Activated naive CD8-positive, alpha-beta T cell (primary cell): ENCODE data around the gene ADIPOR2.

ENCODE experiments used
- H3K27ac Mint-ChIP-seq: one replicate; pipeline ENCODE4 v1.8.0; 2021; ENCODE audit warnings: mixed read lengths
- H3K27me3 Mint-ChIP-seq: one replicate; pipeline ENCODE4 v1.8.0; 2021; ENCODE audit warnings: mixed read lengths
- H3K36me3 Mint-ChIP-seq: one replicate; pipeline ENCODE4 v1.8.0; 2021; ENCODE audit warnings: mixed read lengths
- H3K4me1 Mint-ChIP-seq: one replicate; pipeline ENCODE4 v1.8.0; 2021; ENCODE audit warnings: low read depth, mixed read lengths
- H3K4me3 Mint-ChIP-seq: one replicate; pipeline ENCODE4 v1.8.0; 2021; ENCODE audit warnings: mild to moderate bottlenecking, mixed read lengths
- H3K9me3 Mint-ChIP-seq: one replicate; pipeline ENCODE4 v1.8.0; 2021; ENCODE audit warnings: low read depth, mixed read lengths

The ADIPOR2 gene

GRCh38 chr12:1690578-1691122 is at the start of gene ADIPOR2:
Gene ADIPOR2 (plus strand): TSS chr12:1691070. CDS start chr12:1754344, 63,274 bp downstream.
- no peaks in the 10 kb centered on the region for H3K27me3 Mint-ChIP-seq
- H3K36me3 Mint-ChIP-seq: no peaks in the 10 kb centered on the region
- peaks cover 39% of the 10 kb centered on the region for H3K4me1 Mint-ChIP-seq
- H3K9me3 Mint-ChIP-seq: no peaks in the 10 kb centered on the region
- peak within 1 kb of the TSS; percentile 96 for H3K27ac Mint-ChIP-seq
- peak within 1 kb of the TSS; percentile 99 for H3K4me3 Mint-ChIP-seq

- H3K4me3 Mint-ChIP-seq: no peak overlapping the region
- no peaks in the 10 kb centered on the region for H3K4me1 Mint-ChIP-seq
- peaks cover 4% of the 10 kb centered on the region for H3K27me3 Mint-ChIP-seq
- no peaks in the 10 kb centered on the region for H3K9me3 Mint-ChIP-seq
- H3K27ac Mint-ChIP-seq: no peak overlapping the region
- H3K36me3 Mint-ChIP-seq: no peaks in the 10 kb centered on the region
These were observed 48.4 kb upstream of the ADIPOR2 start for GRCh38 chr12:1642513-1642912.

- Mint-ChIP-seq H3K4me3 (no peak overlapping the region), H3K27me3 (peaks cover 4% of the 10 kb centered on the region), H3K4me1 (no peaks in the 10 kb centered on the region), H3K9me3 (no peaks in the 10 kb centered on the region), H3K27ac (no peak overlapping the region), H3K36me3 (no peaks in the 10 kb centered on the region)
These were observed 47.8 kb upstream of the ADIPOR2 start for GRCh38 chr12:1643043-1643442.

- H3K4me1 Mint-ChIP-seq: no peaks in the 10 kb centered on the region
- peaks cover 4% of the 10 kb centered on the region for H3K27me3 Mint-ChIP-seq
- no peaks in the 10 kb centered on the region for H3K9me3 Mint-ChIP-seq
- H3K27ac Mint-ChIP-seq: no peak overlapping the region
- no peaks in the 10 kb centered on the region for H3K36me3 Mint-ChIP-seq
- no peak overlapping the region for H3K4me3 Mint-ChIP-seq
These were observed 46.9 kb upstream of the ADIPOR2 start for GRCh38 chr12:1643905-1644533.

- H3K27ac Mint-ChIP-seq: no peak overlapping the region
- H3K27me3 Mint-ChIP-seq: peaks cover 6% of the 10 kb centered on the region
- no peaks in the 10 kb centered on the region for H3K4me1 Mint-ChIP-seq
- H3K9me3 Mint-ChIP-seq: no peaks in the 10 kb centered on the region
- H3K36me3 Mint-ChIP-seq: no peaks in the 10 kb centered on the region
- H3K4me3 Mint-ChIP-seq: no peak overlapping the region
These were observed 46.1 kb upstream of the ADIPOR2 start for GRCh38 chr12:1644534-1645438.

GRCh38 chr12:1645819-1646218 is 45.1 kb upstream of the ADIPOR2 start:
- Mint-ChIP-seq H3K4me1 (no peaks in the 10 kb centered on the region), H3K27ac (no peak overlapping the region), H3K27me3 (peaks cover 3% of the 10 kb centered on the region), H3K36me3 (no peaks in the 10 kb centered on the region), H3K9me3 (no peaks in the 10 kb centered on the region), H3K4me3 (no peak overlapping the region)

GRCh38 chr12:1646569-1647284 is 44.1 kb upstream of the ADIPOR2 start:
- Mint-ChIP-seq H3K9me3 (no peaks in the 10 kb centered on the region), H3K4me3 (no peak overlapping the region), H3K4me1 (no peaks in the 10 kb centered on the region), H3K27ac (no peak overlapping the region), H3K36me3 (no peaks in the 10 kb centered on the region), H3K27me3 (peaks cover 3% of the 10 kb centered on the region)

- Mint-ChIP-seq H3K4me1 (no peaks in the 10 kb centered on the region), H3K4me3 (no peak overlapping the region), H3K9me3 (no peaks in the 10 kb centered on the region), H3K27me3 (peaks cover 3% of the 10 kb centered on the region), H3K36me3 (no peaks in the 10 kb centered on the region), H3K27ac (no peak overlapping the region)
These were observed 43.6 kb upstream of the ADIPOR2 start for GRCh38 chr12:1647285-1647669.

GRCh38 chr12:1650260-1650977 is 40.5 kb upstream of the ADIPOR2 start:
- Mint-ChIP-seq H3K36me3 (no peaks in the 10 kb centered on the region), H3K4me1 (peaks cover 2% of the 10 kb centered on the region), H3K27me3 (peaks cover 3% of the 10 kb centered on the region), H3K27ac (no peak overlapping the region), H3K4me3 (no peak overlapping the region), H3K9me3 (no peaks in the 10 kb centered on the region)

GRCh38 chr12:1650978-1651361 is 39.9 kb upstream of the ADIPOR2 start:
- Mint-ChIP-seq H3K4me1 (peaks cover 2% of the 10 kb centered on the region), H3K36me3 (no peaks in the 10 kb centered on the region), H3K4me3 (no peak overlapping the region), H3K9me3 (no peaks in the 10 kb centered on the region), H3K27ac (no peak overlapping the region), H3K27me3 (peaks cover 3% of the 10 kb centered on the region)

- Mint-ChIP-seq H3K9me3 (no peaks in the 10 kb centered on the region), H3K27me3 (peaks cover 3% of the 10 kb centered on the region), H3K4me1 (peaks cover 2% of the 10 kb centered on the region), H3K36me3 (no peaks in the 10 kb centered on the region), H3K4me3 (no peak overlapping the region), H3K27ac (no peak overlapping the region)
These were observed 38.9 kb upstream of the ADIPOR2 start for GRCh38 chr12:1651946-1652345.

- Mint-ChIP-seq H3K9me3 (no peaks in the 10 kb centered on the region), H3K4me3 (no peak overlapping the region), H3K27me3 (no peaks in the 10 kb centered on the region), H3K36me3 (no peaks in the 10 kb centered on the region), H3K27ac (no peak overlapping the region), H3K4me1 (peaks cover 7% of the 10 kb centered on the region)
These were observed 35.6 kb upstream of the ADIPOR2 start for GRCh38 chr12:1655225-1655788.

- peak overlapping the region; percentile 16 for H3K27ac Mint-ChIP-seq
- no peaks in the 10 kb centered on the region for H3K9me3 Mint-ChIP-seq
- no peaks in the 10 kb centered on the region for H3K36me3 Mint-ChIP-seq
- H3K4me1 Mint-ChIP-seq: peaks cover 16% of the 10 kb centered on the region
- no peak overlapping the region for H3K4me3 Mint-ChIP-seq
- H3K27me3 Mint-ChIP-seq: no peaks in the 10 kb centered on the region
These were observed 34.0 kb upstream of the ADIPOR2 start for GRCh38 chr12:1656902-1657301.

GRCh38 chr12:1657688-1658087 is 33.2 kb upstream of the ADIPOR2 start:
- H3K27me3 Mint-ChIP-seq: no peaks in the 10 kb centered on the region
- no peaks in the 10 kb centered on the region for H3K36me3 Mint-ChIP-seq
- H3K4me1 Mint-ChIP-seq: peaks cover 16% of the 10 kb centered on the region
- H3K4me3 Mint-ChIP-seq: no peak overlapping the region
- no peak overlapping the region for H3K27ac Mint-ChIP-seq
- H3K9me3 Mint-ChIP-seq: no peaks in the 10 kb centered on the region
